Stimulated activated memory B cell treated with anti-CD40 and anti-IgM and Interleukin-4, amounts not matched to agents 10 μg/mL and 1 μg/mL and 100 μg/mL, for 72 hours (primary cell): Measurements from ENCODE around the gene WASHC2C.
"Not testable (repeated sequence)": the region's sequence is repeated elsewhere in the genome, so short reads cannot be mapped to it uniquely, and the experiment has no call there.

Source experiments
- ATAC-seq: fragments of 150-1000 bp; cut with Tn5 transposase; 2 replicates; pipeline ENCODE4 v1.10.0; 2021
- H3K27ac Mint-ChIP-seq: one replicate; pipeline ENCODE4 v1.8.0; 2022; ENCODE audit warnings: mild to moderate bottlenecking, mixed read lengths
- H3K27me3 Mint-ChIP-seq: one replicate; pipeline ENCODE4 v1.8.0; 2022; ENCODE audit warnings: mixed read lengths
- H3K36me3 Mint-ChIP-seq: one replicate; pipeline ENCODE4 v1.8.0; 2022; ENCODE audit warnings: mixed read lengths
- H3K4me1 Mint-ChIP-seq: one replicate; pipeline ENCODE4 v1.8.0; 2022; ENCODE audit warnings: mixed read lengths
- H3K4me3 Mint-ChIP-seq: one replicate; pipeline ENCODE4 v1.8.0; 2022; ENCODE audit warnings: mild to moderate bottlenecking, moderate library complexity, mixed read lengths
- H3K9me3 Mint-ChIP-seq: one replicate; pipeline ENCODE4 v1.8.0; 2022; ENCODE audit warnings: mixed read lengths

WASHC2C gene, protein sequence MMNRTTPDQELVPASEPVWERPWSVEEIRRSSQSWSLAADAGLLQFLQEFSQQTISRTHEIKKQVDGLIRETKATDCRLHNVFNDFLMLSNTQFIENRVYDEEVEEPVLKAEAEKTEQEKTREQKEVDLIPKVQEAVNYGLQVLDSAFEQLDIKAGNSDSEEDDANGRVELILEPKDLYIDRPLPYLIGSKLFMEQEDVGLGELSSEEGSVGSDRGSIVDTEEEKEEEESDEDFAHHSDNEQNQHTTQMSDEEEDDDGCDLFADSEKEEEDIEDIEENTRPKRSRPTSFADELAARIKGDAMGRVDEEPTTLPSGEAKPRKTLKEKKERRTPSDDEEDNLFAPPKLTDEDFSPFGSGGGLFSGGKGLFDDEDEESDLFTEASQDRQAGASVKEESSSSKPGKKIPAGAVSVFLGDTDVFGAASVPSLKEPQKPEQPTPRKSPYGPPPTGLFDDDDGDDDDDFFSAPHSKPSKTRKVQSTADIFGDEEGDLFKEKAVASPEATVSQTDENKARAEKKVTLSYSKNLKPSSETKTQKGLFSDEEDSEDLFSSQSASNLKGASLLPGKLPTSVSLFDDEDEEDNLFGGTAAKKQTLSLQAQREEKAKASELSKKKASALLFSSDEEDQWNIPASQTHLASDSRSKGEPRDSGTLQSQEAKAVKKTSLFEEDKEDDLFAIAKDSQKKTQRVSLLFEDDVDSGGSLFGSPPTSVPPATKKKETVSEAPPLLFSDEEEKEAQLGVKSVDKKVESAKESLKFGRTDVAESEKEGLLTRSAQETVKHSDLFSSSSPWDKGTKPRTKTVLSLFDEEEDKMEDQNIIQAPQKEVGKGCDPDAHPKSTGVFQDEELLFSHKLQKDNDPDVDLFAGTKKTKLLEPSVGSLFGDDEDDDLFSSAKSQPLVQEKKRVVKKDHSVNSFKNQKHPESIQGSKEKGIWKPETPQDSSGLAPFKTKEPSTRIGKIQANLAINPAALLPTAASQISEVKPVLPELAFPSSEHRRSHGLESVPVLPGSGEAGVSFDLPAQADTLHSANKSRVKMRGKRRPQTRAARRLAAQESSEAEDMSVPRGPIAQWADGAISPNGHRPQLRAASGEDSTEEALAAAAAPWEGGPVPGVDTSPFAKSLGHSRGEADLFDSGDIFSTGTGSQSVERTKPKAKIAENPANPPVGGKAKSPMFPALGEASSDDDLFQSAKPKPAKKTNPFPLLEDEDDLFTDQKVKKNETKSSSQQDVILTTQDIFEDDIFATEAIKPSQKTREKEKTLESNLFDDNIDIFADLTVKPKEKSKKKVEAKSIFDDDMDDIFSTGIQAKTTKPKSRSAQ (N-terminal part only)

DNA sequence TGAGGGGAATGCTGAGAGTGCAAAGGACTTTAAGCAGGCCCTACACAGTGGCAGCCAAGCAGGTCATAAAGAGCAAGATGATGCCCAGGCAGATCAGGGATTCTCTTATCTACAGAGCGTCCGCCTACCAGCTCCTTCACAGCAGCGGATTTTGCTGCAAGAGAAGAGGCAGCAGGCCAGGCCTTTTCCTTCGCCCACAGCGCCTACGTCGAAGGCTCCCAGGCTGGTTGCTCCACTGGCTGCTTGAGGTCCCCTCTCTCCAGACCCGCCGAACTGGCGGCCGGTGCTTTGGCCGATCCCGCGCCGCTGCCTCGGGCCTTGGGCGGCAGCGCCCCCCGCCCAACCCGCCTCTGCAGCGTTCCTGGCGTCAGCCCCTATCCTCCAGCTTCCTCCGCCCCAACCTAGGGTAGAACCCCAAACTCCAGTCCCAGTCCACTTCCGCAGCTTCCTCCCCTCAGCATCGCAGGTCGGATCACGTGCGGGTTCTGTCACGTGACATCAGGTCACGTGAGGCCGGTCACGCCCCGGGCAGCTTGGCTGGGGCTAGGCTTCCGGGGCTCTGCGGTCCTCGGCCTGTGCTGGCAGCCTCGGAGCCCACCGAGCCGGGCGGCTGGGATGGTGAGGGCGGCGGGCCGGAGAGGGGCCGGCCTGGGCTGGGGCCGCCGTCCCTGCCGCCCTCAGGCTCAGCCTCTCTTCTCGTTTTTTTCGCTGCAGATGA, at the start of gene WASHC2C:
TSS of gene WASHC2C (plus strand) at position 564 of the 718 bp plus-strand sequence. CDS start at position 616, 52 bp downstream.
- not testable (repeated sequence) for H3K9me3 Mint-ChIP-seq, H3K36me3 Mint-ChIP-seq, H3K27me3 Mint-ChIP-seq
- H3K27ac Mint-ChIP-seq = peak within 1 kb of the TSS; percentile 95
- peaks cover 14% of the 10 kb centered on the region for H3K4me1 Mint-ChIP-seq
- peak; percentile 96 for ATAC-seq
- H3K4me3 Mint-ChIP-seq = peak within 1 kb of the TSS; percentile 92

DNA sequence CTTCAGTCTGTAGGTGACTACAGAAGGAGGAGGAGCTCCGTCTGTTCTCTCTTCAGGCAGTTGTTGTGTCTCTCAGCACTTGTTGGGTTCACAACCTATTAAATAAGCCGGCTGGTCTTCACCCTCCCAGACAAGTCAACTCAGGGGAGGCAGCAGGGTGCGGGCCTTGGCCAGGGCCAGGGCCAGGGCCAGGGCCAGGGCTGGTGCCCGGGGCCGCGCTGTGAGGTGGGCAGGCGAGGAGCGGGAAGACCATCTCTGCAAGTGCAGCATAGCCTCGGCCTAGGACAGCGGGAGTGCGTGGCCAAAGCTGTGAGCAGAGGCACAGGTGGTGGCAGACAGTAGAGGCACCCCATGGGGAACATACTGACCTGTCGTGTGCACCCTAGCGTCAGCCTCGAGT, 48.6 kb upstream of the WASHC2C start:
- not testable (repeated sequence) for H3K36me3 Mint-ChIP-seq, H3K9me3 Mint-ChIP-seq, H3K4me1 Mint-ChIP-seq, H3K27me3 Mint-ChIP-seq, ATAC-seq, H3K4me3 Mint-ChIP-seq, H3K27ac Mint-ChIP-seq

DNA sequence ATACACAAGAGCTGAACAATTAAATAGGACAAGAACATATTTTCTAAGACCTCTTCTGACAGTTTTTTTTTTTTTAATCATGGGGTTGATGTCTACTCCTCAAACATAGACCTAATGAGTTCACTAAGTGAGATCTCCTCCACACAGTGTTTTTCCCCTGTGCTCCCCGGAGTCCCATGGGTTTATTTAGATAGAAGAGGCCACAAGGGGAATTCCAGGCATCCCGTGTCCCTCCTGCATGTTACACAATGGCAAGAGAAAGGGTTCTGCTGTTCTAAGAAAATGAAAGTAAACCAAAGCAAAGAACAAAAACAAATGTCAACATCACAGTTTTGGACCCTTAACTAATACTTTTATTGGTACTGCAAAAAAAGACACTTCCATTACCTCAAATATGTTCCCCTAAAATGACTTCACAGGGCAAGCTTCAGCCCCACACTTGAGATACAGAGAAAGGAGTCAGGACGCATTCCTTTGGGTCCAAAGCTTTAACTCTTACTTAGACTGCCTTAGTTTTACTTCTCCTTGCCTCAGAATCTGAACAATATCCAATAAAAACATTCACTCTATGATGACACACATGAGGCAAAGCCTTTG, 16.8 kb upstream of the WASHC2C start:
- peak; percentile 86 for ATAC-seq
- H3K27ac Mint-ChIP-seq = peak overlapping the region; percentile 71
- H3K27me3 Mint-ChIP-seq, H3K4me1 Mint-ChIP-seq, H3K4me3 Mint-ChIP-seq, H3K9me3 Mint-ChIP-seq: not testable (repeated sequence)
- H3K36me3 Mint-ChIP-seq = peaks cover 17% of the 10 kb centered on the region

DNA sequence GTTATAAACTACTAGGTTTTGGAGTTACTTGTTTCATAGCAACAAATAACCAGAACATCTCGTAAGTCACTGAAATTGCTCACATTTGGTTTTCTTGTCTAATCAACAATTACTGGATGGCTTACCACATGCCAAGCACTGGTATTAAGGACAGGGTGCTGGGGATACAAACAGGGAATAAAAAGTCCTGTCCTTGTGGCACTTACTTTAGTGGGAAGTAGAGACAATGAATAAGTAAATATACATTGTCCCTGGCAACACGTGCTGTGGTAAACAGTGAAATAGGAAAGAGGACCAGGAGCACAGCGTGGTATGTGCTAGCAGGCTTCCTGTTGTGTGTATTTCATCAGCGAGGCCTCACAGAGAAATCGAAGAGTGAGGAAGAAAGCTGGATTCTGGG, 15.8 kb upstream of the WASHC2C start:
- peak overlapping the region; percentile 71 for H3K27ac Mint-ChIP-seq
- H3K4me3 Mint-ChIP-seq, H3K27me3 Mint-ChIP-seq, H3K4me1 Mint-ChIP-seq, ATAC-seq, H3K9me3 Mint-ChIP-seq: not testable (repeated sequence)
- peaks cover 20% of the 10 kb centered on the region for H3K36me3 Mint-ChIP-seq

DNA sequence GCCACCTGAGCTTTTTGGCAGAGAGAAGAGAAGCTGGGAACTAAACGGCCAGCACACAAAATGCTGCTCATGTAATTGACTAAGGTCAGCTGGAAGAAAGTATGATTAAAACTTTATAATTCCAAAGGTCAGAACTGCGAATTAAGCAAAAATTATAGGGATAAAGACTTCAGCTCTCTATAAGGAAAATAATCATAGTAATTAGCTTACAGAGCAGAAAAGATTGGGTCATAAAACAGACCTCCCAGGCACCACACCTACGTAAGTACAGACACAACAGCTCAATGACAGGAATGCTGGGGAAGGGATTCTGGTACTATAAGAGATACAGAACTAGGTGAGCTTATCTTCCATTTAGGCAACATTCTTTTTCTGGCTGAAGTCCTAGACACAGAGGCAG, 10.0 kb upstream of the WASHC2C start:
- H3K27me3 Mint-ChIP-seq, ATAC-seq, H3K4me3 Mint-ChIP-seq: not testable (repeated sequence)

DNA sequence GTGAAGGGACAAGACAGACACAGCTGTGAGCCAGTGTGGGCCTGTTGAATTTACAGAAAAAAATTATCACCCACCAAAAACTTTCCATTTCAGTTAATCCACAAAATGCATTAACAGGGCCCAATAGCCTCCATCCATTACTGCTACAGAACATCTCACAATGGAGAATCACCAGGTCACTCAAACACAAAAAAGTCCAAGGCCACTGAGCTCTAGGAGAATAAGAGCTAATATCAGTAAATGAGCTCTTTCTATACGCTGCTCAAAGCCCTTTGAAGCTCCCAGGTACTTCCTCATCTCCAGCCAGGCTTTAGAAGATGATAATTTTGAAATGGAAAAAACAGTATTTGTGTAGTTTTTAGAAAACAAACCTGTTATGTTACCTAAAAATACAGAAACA, 9.4 kb upstream of the WASHC2C start:
- H3K4me1 Mint-ChIP-seq, ATAC-seq, H3K9me3 Mint-ChIP-seq, H3K27ac Mint-ChIP-seq, H3K4me3 Mint-ChIP-seq, H3K27me3 Mint-ChIP-seq: not testable (repeated sequence)
- peaks cover 32% of the 10 kb centered on the region for H3K36me3 Mint-ChIP-seq

More for the DNA sequence above, 10.0 kb upstream of the WASHC2C start:
- not testable (repeated sequence) for H3K4me1 Mint-ChIP-seq, H3K27ac Mint-ChIP-seq, H3K9me3 Mint-ChIP-seq
- H3K36me3 Mint-ChIP-seq = peaks cover 32% of the 10 kb centered on the region

DNA sequence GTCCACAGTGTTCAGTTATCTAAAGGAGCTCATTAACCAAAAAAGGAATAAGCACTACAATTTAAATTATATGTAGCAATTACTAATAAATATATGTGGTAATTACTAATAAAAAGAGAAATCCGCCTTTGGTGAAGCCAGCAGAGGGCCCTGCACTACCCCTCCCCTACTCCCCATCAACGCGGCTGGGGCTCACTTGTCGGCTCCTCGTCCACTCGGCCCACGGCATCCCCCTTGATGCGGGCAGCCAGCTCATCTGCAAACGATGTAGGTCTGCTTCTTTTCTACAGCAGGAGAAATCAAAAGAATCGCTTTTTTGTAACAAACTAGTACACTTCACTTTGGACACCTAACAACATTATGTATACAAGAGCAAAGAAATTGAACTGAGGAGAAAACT, 5.6 kb upstream of the WASHC2C start:
- not testable (repeated sequence) for ATAC-seq, H3K27me3 Mint-ChIP-seq, H3K9me3 Mint-ChIP-seq, H3K27ac Mint-ChIP-seq, H3K4me3 Mint-ChIP-seq, H3K36me3 Mint-ChIP-seq, H3K4me1 Mint-ChIP-seq

DNA sequence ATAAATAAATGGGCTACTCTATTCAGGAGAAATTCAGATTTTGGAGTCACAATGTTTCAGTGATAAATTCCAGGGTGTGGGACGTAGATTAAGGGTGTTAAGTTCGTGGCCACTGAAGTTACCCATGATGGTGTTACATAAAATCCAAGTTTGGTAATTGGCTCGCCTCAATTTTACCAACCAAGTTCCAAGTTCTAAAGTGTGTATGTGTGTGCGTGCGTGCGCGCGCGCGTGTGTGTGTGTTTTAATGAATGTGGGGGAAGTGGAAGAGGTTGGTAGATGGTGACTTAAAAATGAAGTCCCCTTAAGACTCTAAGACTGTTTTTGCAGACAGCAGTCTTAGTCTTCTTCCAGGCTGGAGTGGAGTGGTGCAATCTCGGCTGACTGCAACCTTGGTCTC, 3.2 kb upstream of the WASHC2C start:
- not testable (repeated sequence) for H3K4me1 Mint-ChIP-seq, H3K9me3 Mint-ChIP-seq, H3K27ac Mint-ChIP-seq, H3K4me3 Mint-ChIP-seq, ATAC-seq, H3K27me3 Mint-ChIP-seq, H3K36me3 Mint-ChIP-seq

DNA sequence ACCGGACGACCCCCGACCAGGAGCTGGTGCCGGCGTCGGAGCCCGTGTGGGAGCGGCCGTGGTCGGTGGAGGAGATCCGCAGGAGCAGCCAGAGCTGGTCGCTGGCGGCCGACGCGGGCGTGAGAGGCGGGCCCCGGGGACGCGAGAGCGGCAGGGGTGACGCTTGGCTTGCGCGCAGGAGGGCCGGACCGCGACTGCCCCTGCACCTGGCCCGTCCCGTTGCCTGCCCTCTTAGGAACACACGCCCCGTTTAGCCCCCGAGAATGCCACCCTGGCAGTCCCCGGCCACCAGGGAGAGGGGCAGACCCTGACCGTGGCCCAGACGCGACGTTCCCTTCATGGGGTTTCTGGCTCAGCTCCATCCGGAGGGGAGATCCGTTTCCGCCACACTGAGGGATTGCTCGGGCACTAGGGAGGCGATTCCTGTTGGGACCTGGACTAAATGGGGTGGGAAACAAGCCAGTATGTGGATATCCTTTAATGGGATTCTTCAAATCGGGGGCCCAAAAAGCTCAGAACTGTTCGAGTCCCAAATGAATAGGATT, 427 bp downstream of the WASHC2C start:
- H3K27ac Mint-ChIP-seq = peak overlapping the region; percentile 95
- H3K9me3 Mint-ChIP-seq, H3K36me3 Mint-ChIP-seq, H3K27me3 Mint-ChIP-seq: not testable (repeated sequence)
- ATAC-seq = peak; percentile 87
- peaks cover 14% of the 10 kb centered on the region for H3K4me1 Mint-ChIP-seq
- H3K4me3 Mint-ChIP-seq = peak overlapping the region; percentile 92

DNA sequence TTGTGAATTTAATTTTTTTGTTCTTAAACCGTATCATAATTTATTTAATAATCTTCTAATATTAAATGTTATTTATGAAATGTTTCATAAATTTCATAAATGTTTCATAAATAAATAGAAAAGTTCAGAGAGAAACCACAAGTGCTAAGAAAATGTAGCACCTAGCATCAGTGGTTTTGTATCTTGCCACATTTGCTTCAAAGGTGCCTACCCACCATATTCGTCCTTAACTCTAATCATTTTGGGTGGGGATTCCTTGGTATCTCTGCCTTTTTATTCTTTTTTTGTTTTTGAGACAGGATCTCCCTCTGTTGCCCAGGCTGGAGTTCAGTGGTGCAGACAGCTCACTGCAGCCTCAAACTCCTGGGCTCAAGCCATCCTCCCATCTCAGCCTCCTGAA, 7.4 kb downstream of the WASHC2C start:
- H3K9me3 Mint-ChIP-seq, H3K27me3 Mint-ChIP-seq, H3K36me3 Mint-ChIP-seq, H3K4me1 Mint-ChIP-seq, ATAC-seq, H3K4me3 Mint-ChIP-seq, H3K27ac Mint-ChIP-seq: not testable (repeated sequence)

DNA sequence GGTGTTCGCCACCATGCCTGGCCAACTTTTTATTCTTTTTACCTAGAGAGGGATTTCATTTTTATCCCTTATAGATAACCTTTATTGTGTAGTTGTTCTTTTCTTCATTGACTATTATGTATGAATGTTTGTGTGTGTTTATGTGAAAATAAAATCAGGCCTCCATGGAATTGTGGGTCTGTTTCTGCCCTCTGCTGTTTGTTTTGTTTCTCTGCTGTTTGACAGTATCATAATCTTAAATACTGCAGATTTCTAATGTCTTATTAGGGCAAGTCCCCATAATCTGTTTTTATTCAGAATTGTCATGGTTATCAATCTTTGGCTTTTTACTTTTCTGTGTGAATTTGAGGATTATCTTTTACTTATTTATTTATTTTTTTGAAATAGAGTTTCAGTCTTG, 7.8 kb downstream of the WASHC2C start:
- ATAC-seq, H3K27me3 Mint-ChIP-seq, H3K4me1 Mint-ChIP-seq, H3K27ac Mint-ChIP-seq, H3K9me3 Mint-ChIP-seq, H3K36me3 Mint-ChIP-seq, H3K4me3 Mint-ChIP-seq: not testable (repeated sequence)

DNA sequence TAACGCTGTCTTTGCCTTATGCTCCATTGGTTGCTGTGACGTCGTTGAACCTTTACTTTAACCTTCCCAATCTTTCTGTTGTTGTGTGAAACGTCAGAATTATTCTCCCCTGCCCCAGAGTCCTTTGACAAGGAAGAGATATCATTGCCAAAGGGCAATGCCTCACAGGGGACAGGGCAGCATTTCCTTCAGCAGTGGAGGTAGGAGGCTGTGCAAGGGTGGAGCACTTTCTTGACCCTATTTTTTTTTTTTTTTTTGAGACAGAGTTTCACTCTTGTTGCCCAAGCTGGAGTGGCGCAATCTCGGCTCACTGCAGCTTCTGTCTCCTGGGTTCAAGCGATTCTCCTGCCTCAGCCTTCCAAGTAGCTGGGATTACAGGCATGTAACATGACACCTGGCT, 14.5 kb downstream of the WASHC2C start:
- not testable (repeated sequence) for H3K9me3 Mint-ChIP-seq, H3K4me3 Mint-ChIP-seq, ATAC-seq, H3K27ac Mint-ChIP-seq, H3K27me3 Mint-ChIP-seq, H3K4me1 Mint-ChIP-seq
- peaks cover 11% of the 10 kb centered on the region for H3K36me3 Mint-ChIP-seq

DNA sequence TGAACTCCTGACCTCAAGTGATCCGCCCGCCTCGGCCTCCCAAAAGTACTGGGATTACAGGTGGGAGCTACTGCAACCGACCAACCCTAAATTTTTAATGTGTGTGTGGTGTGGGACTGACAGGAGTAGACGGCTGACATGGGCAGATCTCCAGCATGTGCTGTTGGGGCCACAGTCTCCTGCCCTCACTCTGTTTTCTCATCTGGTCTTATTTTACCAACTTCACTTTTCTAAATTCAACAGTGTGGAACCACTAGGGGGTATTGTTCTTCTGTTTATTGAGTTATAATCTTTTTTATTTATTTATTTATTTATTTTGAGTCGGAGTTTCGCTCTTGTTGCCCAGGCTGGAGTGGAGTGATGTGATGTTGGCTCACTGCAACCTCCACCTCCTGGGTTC, 14.9 kb downstream of the WASHC2C start:
- not testable (repeated sequence) for H3K4me3 Mint-ChIP-seq, H3K27me3 Mint-ChIP-seq, ATAC-seq, H3K4me1 Mint-ChIP-seq, H3K27ac Mint-ChIP-seq, H3K9me3 Mint-ChIP-seq
- peaks cover 11% of the 10 kb centered on the region for H3K36me3 Mint-ChIP-seq

DNA sequence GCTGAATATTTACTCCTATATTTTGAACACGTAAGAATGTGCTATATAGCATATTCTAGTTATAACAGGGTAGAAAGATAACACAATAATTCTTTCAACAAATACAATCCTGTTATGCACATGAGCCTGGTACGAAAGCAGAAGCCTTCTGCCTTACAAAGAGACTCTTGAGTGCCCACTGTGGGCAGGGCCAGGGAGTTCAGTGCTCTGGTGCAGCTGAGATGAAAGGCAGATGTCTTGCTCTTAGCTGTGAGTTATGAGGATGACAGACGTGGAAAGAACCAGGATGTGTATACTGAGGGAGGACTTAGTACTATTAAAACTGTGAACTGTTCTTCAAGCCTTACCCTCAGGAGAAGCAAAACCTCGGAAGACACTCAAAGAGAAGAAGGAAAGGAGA, 24.1 kb downstream of the WASHC2C start:
- not testable (repeated sequence) for H3K9me3 Mint-ChIP-seq, H3K4me1 Mint-ChIP-seq, H3K27ac Mint-ChIP-seq, H3K4me3 Mint-ChIP-seq, H3K27me3 Mint-ChIP-seq, H3K36me3 Mint-ChIP-seq, ATAC-seq
